GM12865 (cell line): ENCODE results near the gene TBL1X.

Experiments used
- DNase-seq: peaks from one replicate; pipeline ENCODE4 v3.0.0; 2010; ENCODE audit warnings: low read depth
- H3K4me3 ChIP-seq: 2 replicates; pipeline ENCODE4 v1.5.1; 2011; ENCODE audit warnings: mild to moderate bottlenecking, low read depth, low read length, control low read depth
- TF ChIP-seq, protein P1 (sequence below): IDR thresholded peaks from 2 replicates; pipeline ENCODE4 v1.5.1; 2011; ENCODE audit warnings: low read length, control low read depth, low read depth, inconsistent platforms; ENCODE audit not compliant: insufficient read depth; ENCODE audit errors: missing control alignments

TBL1X gene

GRCh38 chrX:9515489-9515888 is 50.6 kb downstream of the TBL1X start:
- no peak for DNase-seq
- no peak overlapping the region for H3K4me3 ChIP-seq
- TF ChIP-seq, protein P1, sequence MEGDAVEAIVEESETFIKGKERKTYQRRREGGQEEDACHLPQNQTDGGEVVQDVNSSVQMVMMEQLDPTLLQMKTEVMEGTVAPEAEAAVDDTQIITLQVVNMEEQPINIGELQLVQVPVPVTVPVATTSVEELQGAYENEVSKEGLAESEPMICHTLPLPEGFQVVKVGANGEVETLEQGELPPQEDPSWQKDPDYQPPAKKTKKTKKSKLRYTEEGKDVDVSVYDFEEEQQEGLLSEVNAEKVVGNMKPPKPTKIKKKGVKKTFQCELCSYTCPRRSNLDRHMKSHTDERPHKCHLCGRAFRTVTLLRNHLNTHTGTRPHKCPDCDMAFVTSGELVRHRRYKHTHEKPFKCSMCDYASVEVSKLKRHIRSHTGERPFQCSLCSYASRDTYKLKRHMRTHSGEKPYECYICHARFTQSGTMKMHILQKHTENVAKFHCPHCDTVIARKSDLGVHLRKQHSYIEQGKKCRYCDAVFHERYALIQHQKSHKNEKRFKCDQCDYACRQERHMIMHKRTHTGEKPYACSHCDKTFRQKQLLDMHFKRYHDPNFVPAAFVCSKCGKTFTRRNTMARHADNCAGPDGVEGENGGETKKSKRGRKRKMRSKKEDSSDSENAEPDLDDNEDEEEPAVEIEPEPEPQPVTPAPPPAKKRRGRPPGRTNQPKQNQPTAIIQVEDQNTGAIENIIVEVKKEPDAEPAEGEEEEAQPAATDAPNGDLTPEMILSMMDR, result no peak

- H3K4me3 ChIP-seq, result no peak overlapping the region
- DNase-seq, result peak; percentile 46
- TF ChIP-seq, protein P1, result no peak
Observed at GRCh38 chrX:9515973-9516538, 51.2 kb downstream of the TBL1X start.

DNA sequence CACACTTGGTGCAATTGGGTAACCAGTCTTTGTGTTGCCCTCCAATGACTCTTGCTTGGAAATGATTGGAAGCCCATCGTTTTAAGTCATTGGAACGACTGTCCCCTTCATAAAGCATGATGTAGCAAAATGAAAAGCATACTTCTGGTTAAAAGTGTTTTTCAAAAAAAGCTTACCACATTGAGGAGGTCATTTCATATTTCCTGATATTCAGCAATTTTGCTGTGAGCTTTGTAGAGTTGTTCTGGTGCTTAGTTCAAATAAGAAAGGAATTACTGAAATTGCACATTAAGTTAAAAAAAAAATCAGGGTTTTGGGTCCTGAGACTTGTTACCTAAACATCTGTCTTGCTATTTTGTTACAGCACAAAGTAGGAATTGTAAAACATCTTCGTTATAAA is 51.8 kb downstream of the TBL1X start:
- no peak for DNase-seq
- TF ChIP-seq, protein P1, result no peak

DNA sequence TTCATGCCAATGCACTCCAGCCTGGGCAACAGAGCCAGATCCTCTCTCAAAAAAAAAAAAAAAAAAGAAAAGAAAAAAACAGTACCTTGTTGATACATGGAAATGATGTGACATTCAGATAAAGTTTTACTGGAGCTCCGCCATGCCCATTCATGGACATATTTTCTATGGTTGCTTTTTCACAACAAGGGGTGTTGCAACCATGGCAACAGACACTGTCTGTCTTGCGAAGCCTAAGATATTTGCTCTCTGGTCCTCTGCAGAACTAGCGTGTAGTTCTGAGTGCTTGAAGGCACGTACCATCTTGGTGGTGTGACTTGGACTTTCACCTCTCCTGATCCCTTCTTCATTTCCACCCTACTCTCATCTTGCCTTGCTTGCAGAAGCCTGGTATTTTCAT is 53.2 kb downstream of the TBL1X start:
- TF ChIP-seq, protein P1, result no peak
- H3K4me3 ChIP-seq, result no peak overlapping the region
- DNase-seq, result no peak

More for the DNA sequence above, 51.8 kb downstream of the TBL1X start:
- no peak overlapping the region for H3K4me3 ChIP-seq

- no peak for DNase-seq
- no peak overlapping the region for H3K4me3 ChIP-seq
- TF ChIP-seq, protein P1, result no peak
Observed at GRCh38 chrX:9518889-9519288, 54.0 kb downstream of the TBL1X start.

DNA sequence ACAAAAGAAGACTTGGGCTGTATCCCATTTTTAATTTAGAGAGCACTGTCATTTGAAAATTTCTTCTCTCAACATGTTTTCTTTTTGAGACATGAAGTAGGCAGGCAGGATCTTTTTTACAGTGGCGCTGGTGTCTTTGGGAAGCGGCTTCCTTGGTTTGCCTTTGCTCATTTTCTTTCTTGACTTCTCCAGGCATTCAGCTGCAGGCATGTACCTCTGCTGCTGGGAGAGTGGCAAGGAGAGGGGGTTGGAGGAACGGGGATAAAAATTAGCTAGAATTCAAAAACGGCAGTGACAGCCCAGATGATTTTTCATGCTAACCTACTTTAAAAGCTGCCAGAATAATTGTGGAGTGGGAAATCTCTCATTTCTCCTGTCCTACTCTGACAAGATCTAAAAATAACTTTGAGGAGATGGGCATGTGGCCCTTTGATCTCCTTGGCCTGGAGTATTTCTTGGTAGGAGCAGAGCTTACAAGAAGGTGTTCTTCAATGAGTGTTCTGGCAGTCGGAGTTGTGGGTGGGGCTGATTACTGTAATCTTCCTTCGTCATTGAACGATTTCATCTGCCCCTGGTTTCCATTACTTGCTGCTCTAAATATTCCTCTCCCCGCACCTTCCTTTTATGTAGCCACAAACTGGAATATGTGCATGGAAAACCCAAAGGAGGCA is 54.8 kb downstream of the TBL1X start:
- TF ChIP-seq, protein P1, result no peak
- H3K4me3 ChIP-seq, result no peak overlapping the region
- no peak for DNase-seq

DNA sequence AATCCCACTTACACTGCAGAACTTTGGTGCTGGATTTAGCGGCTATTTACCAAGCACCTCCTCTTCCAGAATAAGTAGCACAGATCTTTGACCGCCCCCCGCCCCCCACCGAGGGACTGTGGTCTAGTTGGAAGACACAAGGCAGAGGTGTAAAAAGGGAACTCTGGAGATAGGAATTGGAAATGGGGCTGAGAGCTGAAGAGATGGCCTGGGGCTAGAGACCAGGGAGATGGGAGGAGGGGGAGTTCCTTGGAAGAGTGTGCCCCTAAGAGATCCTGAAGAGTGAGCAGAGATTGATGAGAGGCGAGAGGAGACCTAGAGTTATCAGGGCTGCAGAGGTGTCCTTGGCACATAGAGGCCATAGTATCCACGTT is 55.3 kb downstream of the TBL1X start:
- no peak for DNase-seq
- no peak overlapping the region for H3K4me3 ChIP-seq
- TF ChIP-seq, protein P1, result no peak
